GM18907 (cell line): ENCODE data around the gene COQ5.

Experiments used
- ATAC-seq: cut with Tn5 transposase; IDR thresholded peaks from one replicate; pipeline ENCODE4 v1.9.1; 2021; ENCODE audit warnings: mild to moderate bottlenecking, moderate library complexity; ENCODE audit not compliant: unreplicated experiment

The COQ5 gene

DNA sequence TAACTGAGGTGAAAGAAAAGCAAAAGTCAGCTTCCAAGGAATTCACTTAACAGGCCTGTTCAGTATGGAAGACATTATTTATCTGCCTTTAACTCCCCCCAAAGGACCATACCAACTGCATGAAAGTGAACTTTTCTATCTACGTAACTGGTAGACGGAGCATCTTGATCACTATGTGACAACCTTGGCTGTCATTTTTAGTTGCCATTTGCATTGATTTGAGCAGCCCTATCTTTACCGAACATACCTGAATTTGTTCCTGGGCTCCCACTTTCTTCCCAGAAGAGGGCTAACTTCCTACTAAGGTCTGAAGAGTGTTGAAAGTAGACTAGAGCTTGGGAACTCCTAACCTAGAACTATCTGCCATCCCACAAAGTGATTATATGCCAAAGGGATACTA lies 68.8 kb downstream of the COQ5 start:
- ATAC-seq = no peak

DNA sequence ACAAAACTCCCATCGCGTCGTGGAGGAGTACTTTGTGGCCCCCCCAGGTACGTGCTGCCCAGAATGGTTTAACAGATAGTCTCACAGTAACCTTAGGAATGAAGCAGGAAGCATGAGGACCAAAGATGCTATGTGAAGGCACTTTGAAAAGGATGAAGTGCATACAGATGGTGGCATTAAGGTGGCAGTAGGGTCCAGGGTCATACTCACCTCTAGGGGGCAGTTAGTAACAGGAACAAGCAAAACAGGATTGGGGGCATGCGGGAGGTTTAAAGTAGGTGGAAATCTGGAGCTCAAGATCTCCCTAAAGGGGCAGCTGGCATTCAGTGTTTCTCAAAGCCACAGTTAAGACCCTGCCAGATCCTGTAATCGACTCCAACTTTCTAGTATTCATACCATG lies 71.8 kb downstream of the COQ5 start:
- ATAC-seq = no peak

DNA sequence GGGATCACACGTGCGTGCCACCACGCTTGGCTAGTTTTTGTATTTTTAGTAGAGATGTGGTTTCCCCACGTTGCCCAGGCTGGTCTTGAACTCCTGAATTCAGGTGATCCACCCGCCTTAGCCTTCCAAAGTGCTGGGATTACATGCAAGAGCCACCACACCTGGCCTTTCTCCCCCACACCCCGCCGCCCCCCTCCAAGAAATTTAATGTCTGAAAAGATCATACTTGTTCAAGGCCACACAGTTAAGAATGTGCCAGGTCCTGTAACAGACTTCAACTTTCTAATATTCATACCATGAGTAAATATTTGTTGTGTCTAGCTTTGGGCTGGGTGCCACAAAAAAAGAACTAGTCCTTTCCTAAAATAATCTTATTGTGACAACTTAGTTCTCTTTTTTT lies 73.7 kb downstream of the COQ5 start:
- ATAC-seq = no peak

DNA sequence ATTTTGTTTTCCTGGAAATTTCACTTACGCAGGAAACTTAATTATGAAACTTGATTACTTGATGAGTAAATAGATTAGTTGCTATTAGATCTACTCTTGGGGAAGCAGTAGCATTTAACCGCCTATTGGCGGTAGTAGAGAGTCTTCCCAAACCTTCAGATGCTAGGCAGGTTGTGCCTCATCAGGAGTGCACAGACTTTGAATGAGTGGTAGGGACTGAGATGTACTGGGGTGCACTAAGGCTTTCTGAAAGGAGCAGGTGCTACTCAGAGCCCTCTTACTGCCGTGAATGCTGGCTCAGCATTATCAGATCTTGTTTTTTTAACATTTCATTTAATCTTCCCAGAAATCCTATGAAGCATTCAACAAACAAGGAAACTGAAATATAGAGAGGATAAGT lies 75.0 kb downstream of the COQ5 start:
- peak; percentile 48 for ATAC-seq
